GM21717 (cell line): ENCODE results near the gene CEACAM16.

ENCODE experiments used
- ATAC-seq: cut with Tn5 transposase; IDR thresholded peaks from one replicate; pipeline ENCODE4 v1.9.1; 2021; ENCODE audit warnings: mild to moderate bottlenecking, moderate library complexity; ENCODE audit not compliant: unreplicated experiment

CEACAM16 gene

DNA sequence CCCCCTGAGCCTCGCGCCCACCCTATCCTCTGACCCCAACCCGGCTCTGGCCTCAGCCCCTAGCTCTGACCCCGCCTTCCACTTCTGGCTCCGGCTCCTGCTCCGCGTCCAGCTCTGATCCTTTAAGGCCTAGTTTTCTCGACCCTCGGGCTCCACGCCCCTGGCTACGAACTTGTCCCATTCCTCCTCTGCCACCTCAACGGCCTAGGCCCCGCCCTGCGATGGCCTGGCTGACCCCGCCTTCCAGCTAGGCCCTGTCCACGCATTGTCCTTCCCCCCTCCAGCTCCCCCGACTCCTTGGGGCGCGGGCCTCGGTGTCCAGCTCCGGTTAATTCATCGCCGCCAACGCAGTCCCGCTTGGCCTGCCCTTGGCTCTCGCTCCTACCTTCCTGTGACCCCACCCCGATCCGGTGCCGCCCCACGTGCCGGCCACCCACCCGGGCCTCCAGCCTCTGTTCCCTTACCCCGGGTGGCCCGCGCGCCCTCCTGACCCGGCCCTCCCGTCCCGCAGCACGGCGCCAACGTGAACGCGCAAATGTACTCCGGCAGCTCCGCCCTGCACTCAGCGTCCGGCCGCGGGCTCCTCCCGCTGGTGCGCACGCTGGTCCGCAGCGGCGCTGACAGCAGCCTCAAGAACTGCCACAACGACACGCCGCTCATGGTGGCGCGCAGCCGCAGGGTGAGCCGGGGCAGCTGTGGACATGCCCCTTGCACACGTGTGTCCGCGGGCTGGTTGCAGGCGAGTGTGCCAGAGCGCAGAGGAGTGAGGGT lies 59.0 kb downstream of the CEACAM16 start:
- no peak for ATAC-seq

- no peak for ATAC-seq
Observed at GRCh38 chr19:44758596-44758995, 59.6 kb downstream of the CEACAM16 start.

GRCh38 chr19:44759083-44759804 lies 60.3 kb downstream of the CEACAM16 start:
- no peak for ATAC-seq
